H9 (cell line): ENCODE measurements around the gene UBE4B. TPM values are rescaled to one million over a fixed set of nuclear protein-coding genes. Genes with fewer than 3 reads are reported as not detected.

ENCODE experiments used
- DNase-seq: peaks from one replicate; pipeline ENCODE4 v3.0.0-alpha.2; 2017
- H2AFZ ChIP-seq: one replicate; pipeline ENCODE4 v1.6.1; 2013; ENCODE audit warnings: mild to moderate bottlenecking, low read length, control low read depth, moderate library complexity
- H2AK5ac ChIP-seq: 2 replicates; pipeline ENCODE4 v1.6.1; 2013; ENCODE audit warnings: low read length, control low read depth, mixed read lengths; ENCODE audit not compliant: insufficient read length
- H2BK120ac ChIP-seq: one replicate; pipeline ENCODE4 v1.6.1; 2013; ENCODE audit warnings: low read depth, mild to moderate bottlenecking, low read length, control low read depth, inconsistent platforms; ENCODE audit not compliant: poor library complexity, severe bottlenecking
- H2BK12ac ChIP-seq: 2 replicates; pipeline ENCODE4 v1.6.1; 2013; ENCODE audit warnings: low read length, control low read depth, mixed read lengths, low read depth; ENCODE audit not compliant: insufficient read length
- H2BK15ac ChIP-seq: 2 replicates; pipeline ENCODE4 v1.6.1; 2013; ENCODE audit warnings: low read depth, low read length, control low read depth
- H2BK20ac ChIP-seq: one replicate; pipeline ENCODE4 v1.6.1; 2013; ENCODE audit warnings: low read depth, mild to moderate bottlenecking, low read length, control low read depth, inconsistent platforms; ENCODE audit not compliant: poor library complexity, severe bottlenecking
- H2BK5ac ChIP-seq: 2 replicates; pipeline ENCODE4 v1.6.1; 2013; ENCODE audit warnings: low read length, control low read depth, mixed read lengths; ENCODE audit not compliant: insufficient read length
- H3K14ac ChIP-seq: 2 replicates; pipeline ENCODE4 v1.6.1; 2013; ENCODE audit warnings: low read length, control low read depth; ENCODE audit not compliant: insufficient read depth
- H3K18ac ChIP-seq: 2 replicates; pipeline ENCODE4 v1.6.1; 2013; ENCODE audit warnings: low read depth, mild to moderate bottlenecking, mixed read lengths, low read length, control low read depth; ENCODE audit not compliant: insufficient read length
- H3K23ac ChIP-seq: 2 replicates; pipeline ENCODE4 v1.6.1; 2013; ENCODE audit warnings: low read length, control low read depth, mixed read lengths, low read depth; ENCODE audit not compliant: insufficient read length
- H3K23me2 ChIP-seq: 2 replicates; pipeline ENCODE4 v1.6.1; 2013; ENCODE audit warnings: low read depth, mild to moderate bottlenecking, mixed read lengths, low read length, control low read depth; ENCODE audit not compliant: insufficient read length, poor library complexity, severe bottlenecking
- H3K27ac ChIP-seq: 2 replicates; pipeline ENCODE4 v1.5.1; 2013; ENCODE audit warnings: low read length, control low read depth, mixed read lengths, low read depth; ENCODE audit not compliant: insufficient read length
- H3K27me3 ChIP-seq: 2 replicates; pipeline ENCODE4 v1.6.1; 2013; ENCODE audit warnings: low read length, control low read depth, inconsistent platforms; ENCODE audit not compliant: insufficient read depth
- H3K4ac ChIP-seq: 2 replicates; pipeline ENCODE4 v1.6.1; 2013; ENCODE audit warnings: low read depth, mild to moderate bottlenecking, control low read depth, inconsistent platforms, low read length, moderate library complexity
- H3K4me1 ChIP-seq: 2 replicates; pipeline ENCODE4 v1.6.1; 2013; ENCODE audit warnings: low read length, control low read depth, inconsistent platforms; ENCODE audit not compliant: insufficient read depth
- H3K4me2 ChIP-seq: 2 replicates; pipeline ENCODE4 v1.6.1; 2013; ENCODE audit warnings: low read length, control low read depth, mixed read lengths; ENCODE audit not compliant: insufficient read length, insufficient read depth
- H3K56ac ChIP-seq: 2 replicates; pipeline ENCODE4 v1.6.1; 2013; ENCODE audit warnings: low read depth, mild to moderate bottlenecking, mixed read lengths, low read length, control low read depth; ENCODE audit not compliant: insufficient read length
- H3K79me1 ChIP-seq: 2 replicates; pipeline ENCODE4 v1.6.1; 2013; ENCODE audit warnings: low read depth, mild to moderate bottlenecking, moderate library complexity, low read length, control low read depth, inconsistent platforms; ENCODE audit not compliant: insufficient read depth, poor library complexity, severe bottlenecking
- H3K79me2 ChIP-seq: 2 replicates; pipeline ENCODE4 v1.6.1; 2013; ENCODE audit warnings: low read length, control low read depth, inconsistent platforms; ENCODE audit not compliant: insufficient read depth
- H3K9ac ChIP-seq: 2 replicates; pipeline ENCODE4 v1.6.1; 2013; ENCODE audit warnings: low read length, control low read depth, mixed read lengths; ENCODE audit not compliant: insufficient read length; ENCODE audit errors: extremely low read depth
- H3K9me3 ChIP-seq: one replicate; pipeline ENCODE4 v1.6.1; 2013; ENCODE audit warnings: low read depth, low read length, inconsistent platforms; ENCODE audit not compliant: control insufficient read depth
- H3T11ph ChIP-seq: one replicate; pipeline ENCODE4 v1.6.1; 2013; ENCODE audit warnings: mild to moderate bottlenecking, low read length, control low read depth, inconsistent platforms
- H4K20me1 ChIP-seq: one replicate; pipeline ENCODE4 v1.6.1; 2013; ENCODE audit not compliant: control insufficient read depth, insufficient read length, insufficient read depth
- H4K5ac ChIP-seq: 2 replicates; pipeline ENCODE4 v1.6.1; 2013; ENCODE audit warnings: low read depth, mild to moderate bottlenecking, mixed read lengths, low read length, control low read depth; ENCODE audit not compliant: insufficient read length
- H4K8ac ChIP-seq: replicated peaks from 2 replicates; pipeline ENCODE4 v1.6.1; 2013; ENCODE audit warnings: low read length, control low read depth, mixed read lengths, low read depth; ENCODE audit not compliant: insufficient read length
- H4K91ac ChIP-seq: 2 replicates; pipeline ENCODE4 v1.6.1; 2013; ENCODE audit warnings: low read depth, mild to moderate bottlenecking, moderate library complexity, mixed read lengths, low read length, control low read depth; ENCODE audit not compliant: insufficient read length
- H3K27ac Mint-ChIP-seq, 3 experiments: 2 replicates in 2 of 3; 3 replicates in 1 of 3; pipeline ENCODE4 v1.8.0; 2020 to 2021; ENCODE audit warnings: mixed read lengths in 3 of 3, mild to moderate bottlenecking in 1 of 3, moderate library complexity in 1 of 3
- H3K27me3 Mint-ChIP-seq: 2 replicates; pipeline ENCODE4 v1.8.0; 2021; ENCODE audit warnings: low read depth, mild to moderate bottlenecking, moderate library complexity, mixed read lengths
- H3K36me3 Mint-ChIP-seq, 3 experiments: 2 replicates in 2 of 3; 3 replicates in 1 of 3; pipeline ENCODE4 v1.8.0; 2020 to 2021; ENCODE audit warnings: low read depth in 3 of 3, mixed read lengths in 3 of 3; ENCODE audit not compliant: insufficient read depth in 1 of 3
- H3K4me1 Mint-ChIP-seq, 2 experiments: 2 replicates each; pipeline ENCODE4 v1.8.0; 2020; ENCODE audit warnings: mixed read lengths in 2 of 2
- H3K4me3 Mint-ChIP-seq, 2 experiments: 2 replicates in 1 of 2; 3 replicates in 1 of 2; pipeline ENCODE4 v1.8.0; 2020 to 2021; ENCODE audit warnings: mild to moderate bottlenecking in 2 of 2, mixed read lengths in 2 of 2, moderate library complexity in 1 of 2
- H3K9me3 Mint-ChIP-seq, 2 experiments: 2 replicates in 1 of 2; 3 replicates in 1 of 2; pipeline ENCODE4 v1.8.0; 2020; ENCODE audit warnings: mild to moderate bottlenecking in 2 of 2, mixed read lengths in 2 of 2, moderate library complexity in 1 of 2
- WGBS: extraction: QIAGEN DNeasy Blood & Tissue Kit; methylation state at CpG from one replicate; pipeline ENCODE4 v1.1.7; 2013; ENCODE audit warnings: missing lambda C conversion rate, low lambda C conversion rate, mixed read lengths; ENCODE audit not compliant: insufficient read length; ENCODE audit errors: extremely low coverage; 5-methylcytosine and 5-hydroxymethylcytosine counted together
- total RNA-seq: library from RNA; stranded (reverse); gene quantifications from 2 replicates; pipeline ENCODE4 v1.2.1, GENCODE V29; 2021
- TF ChIP-seq, protein P1 (sequence below): fragments of 200-600 bp; sonication (generic); conservative IDR thresholded peaks from 3 replicates; pipeline ENCODE4 v1.8.0; 2021; ENCODE audit warnings: antibody characterized with exemption, mild to moderate bottlenecking

Gene UBE4B
- total RNA-seq, 1 experiment from 2014 or later, result 67.6 TPM

DNA sequence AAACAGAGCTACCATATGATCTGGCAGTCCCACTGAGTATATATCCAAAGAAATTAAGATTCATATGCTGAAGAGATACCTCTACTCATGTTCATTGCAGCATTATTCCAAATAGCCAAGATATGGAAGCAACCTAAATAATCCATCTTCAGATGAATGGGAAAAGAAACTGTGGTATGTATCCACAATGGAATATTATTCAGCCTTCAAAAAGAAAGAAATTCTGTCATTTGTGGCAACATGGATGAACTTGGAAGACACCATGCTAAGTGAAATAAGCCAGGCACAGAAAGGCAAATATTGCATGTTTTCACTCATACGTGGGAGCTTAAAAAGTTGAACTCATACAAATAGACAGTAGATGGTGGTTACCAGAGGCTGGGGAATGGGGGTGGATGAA is 47.8 kb downstream of the UBE4B start:
- H3K9me3 ChIP-seq, result no peaks in the 10 kb centered on the region
- DNase-seq, result no peak
- no peak overlapping the region for H2BK12ac ChIP-seq
- Mint-ChIP-seq H3K27me3 (no peaks in the 10 kb centered on the region; the same call in 1 of the 2 replicates), H3K27ac (no peak overlapping the region), H3K4me3 (no peak overlapping the region), H3K36me3 (peaks cover 8 to 29% (median 14%) of the 10 kb centered on the region in 3 experiments; a peak in 6 of 7 replicates), H3K4me1 (no peaks in the 10 kb centered on the region), H3K9me3 (no peaks in the 10 kb centered on the region)
- no peaks in the 10 kb centered on the region for H3K23me2 ChIP-seq
- no peak overlapping the region for H3K4me2 ChIP-seq
- no peak overlapping the region for H3K9ac ChIP-seq
- no peak overlapping the region for H2AFZ ChIP-seq
- peaks cover 5% of the 10 kb centered on the region; the same call in 1 of the 2 replicates for H3K79me2 ChIP-seq
- H3K27me3 ChIP-seq, result no peaks in the 10 kb centered on the region
- no peak overlapping the region for H4K91ac ChIP-seq
- no peak overlapping the region for H3K23ac ChIP-seq
- H4K8ac ChIP-seq, result no peak overlapping the region
- H4K5ac ChIP-seq, result no peak overlapping the region
- no peak overlapping the region for H3K18ac ChIP-seq
- WGBS, result no CpG with 5 or more reads among the region's 1 CpG
- H3K79me1 ChIP-seq, result peaks cover 10% of the 10 kb centered on the region
- H2BK120ac ChIP-seq, result no peak overlapping the region
- no peak overlapping the region for H2BK20ac ChIP-seq
- H2AK5ac ChIP-seq, result no peak overlapping the region
- H3K14ac ChIP-seq, result no peak overlapping the region
- TF ChIP-seq, protein P1, sequence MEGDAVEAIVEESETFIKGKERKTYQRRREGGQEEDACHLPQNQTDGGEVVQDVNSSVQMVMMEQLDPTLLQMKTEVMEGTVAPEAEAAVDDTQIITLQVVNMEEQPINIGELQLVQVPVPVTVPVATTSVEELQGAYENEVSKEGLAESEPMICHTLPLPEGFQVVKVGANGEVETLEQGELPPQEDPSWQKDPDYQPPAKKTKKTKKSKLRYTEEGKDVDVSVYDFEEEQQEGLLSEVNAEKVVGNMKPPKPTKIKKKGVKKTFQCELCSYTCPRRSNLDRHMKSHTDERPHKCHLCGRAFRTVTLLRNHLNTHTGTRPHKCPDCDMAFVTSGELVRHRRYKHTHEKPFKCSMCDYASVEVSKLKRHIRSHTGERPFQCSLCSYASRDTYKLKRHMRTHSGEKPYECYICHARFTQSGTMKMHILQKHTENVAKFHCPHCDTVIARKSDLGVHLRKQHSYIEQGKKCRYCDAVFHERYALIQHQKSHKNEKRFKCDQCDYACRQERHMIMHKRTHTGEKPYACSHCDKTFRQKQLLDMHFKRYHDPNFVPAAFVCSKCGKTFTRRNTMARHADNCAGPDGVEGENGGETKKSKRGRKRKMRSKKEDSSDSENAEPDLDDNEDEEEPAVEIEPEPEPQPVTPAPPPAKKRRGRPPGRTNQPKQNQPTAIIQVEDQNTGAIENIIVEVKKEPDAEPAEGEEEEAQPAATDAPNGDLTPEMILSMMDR, result no peak
- no peak overlapping the region for H3K4ac ChIP-seq
- H3K56ac ChIP-seq, result no peak overlapping the region
- H2BK15ac ChIP-seq, result no peak overlapping the region
- no peak overlapping the region for H3K27ac ChIP-seq
- no peak overlapping the region for H2BK5ac ChIP-seq
- no peaks in the 10 kb centered on the region for H4K20me1 ChIP-seq
- no peaks in the 10 kb centered on the region for H3K4me1 ChIP-seq
- no peak overlapping the region for H3T11ph ChIP-seq
